A549 (cell line): Measurements from ENCODE around the gene ENAH. TPM values are rescaled to one million over a fixed set of nuclear protein-coding genes. Genes with fewer than 3 reads are reported as not detected.

ENCODE experiments used
- ATAC-seq, 2 experiments: fragments of 200-7000 bp in 1 of 2; fragments of >200 bp in 1 of 2; cut with Nextera tagmentation in 1 of 2; cut with Tn5 transposase in 1 of 2; 3 replicates each; pipeline versions ENCODE4 v1.8.0 to v1.9.1; 2018 to 2020; ENCODE audit warnings: mild to moderate bottlenecking in 1 of 2, moderate library complexity in 1 of 2
- CTCF ChIA-PET: fragments of 300-600 bp; sonication (Branson Sonifier 250); formaldehyde crosslinking; extraction: SDS; loops from one replicate; lab custom pipeline; 2021; ENCODE audit warnings: antibody characterized with exemption, inconsistent platforms; lab: Yijun Ruan, JAX
- POLR2A ChIA-PET: fragments of 350-600 bp; formaldehyde crosslinking; extraction: SDS; loops from one replicate; lab custom pipeline; 2021; ENCODE audit warnings: antibody characterized with exemption, inconsistent platforms; lab: Yijun Ruan, JAX
- DNase-seq, 2 experiments: peaks; one replicate each; pipeline versions ENCODE4 v3.0.0 to v3.0.0-alpha.2; 2011 to 2016; ENCODE audit warnings: low read depth in 1 of 2, low spot score in 1 of 2
- FAIRE-seq: peaks from 2 replicates; lab custom pipeline; 2011; peaks lifted over from hg19 to GRCh38; lab: Jason Lieb, UNC
- H3K27ac ChIP-seq, 2 experiments: fragments of >200 bp; sonication (Bioruptor Twin); formaldehyde crosslinking; 3 replicates each; pipeline ENCODE4 v1.5.1; 2016 to 2017
- H3K4me1 ChIP-seq: fragments of >200 bp; sonication (Bioruptor Twin); formaldehyde crosslinking; 3 replicates; pipeline ENCODE4 v1.6.1; 2016
- H3K4me2 ChIP-seq: fragments of >200 bp; sonication (Bioruptor Twin); formaldehyde crosslinking; 3 replicates; pipeline ENCODE4 v1.6.1; 2016
- H3K4me3 ChIP-seq: fragments of >200 bp; sonication (Bioruptor Twin); formaldehyde crosslinking; 3 replicates; pipeline ENCODE4 v1.5.1; 2016
- H3K9me3 ChIP-seq: fragments of >200 bp; sonication (Bioruptor Twin); formaldehyde crosslinking; 3 replicates; pipeline ENCODE4 v1.6.1; 2016
- CHD2 ChIP-seq: fragments of 150-350 bp; IDR thresholded peaks from 2 replicates; pipeline ENCODE4 v1.6.1; 2014; ENCODE audit warnings: low read length; ENCODE audit not compliant: partially characterized antibody
- ELK1 ChIP-seq: fragments of 150-350 bp; IDR thresholded peaks from 2 replicates; pipeline ENCODE4 v1.6.1; 2014; ENCODE audit warnings: low read depth, mild to moderate bottlenecking, low read length
- EP300 ChIP-seq, 2 experiments: fragments of >200 bp; sonication (Bioruptor Twin); formaldehyde crosslinking; IDR thresholded peaks; 2 replicates in 1 of 2; 3 replicates in 1 of 2; pipeline ENCODE4 v1.6.1; 2016 to 2017
- ESRRA ChIP-seq: fragments of 150-350 bp; IDR thresholded peaks from 2 replicates; pipeline ENCODE4 v1.6.1; 2014; ENCODE audit warnings: mild to moderate bottlenecking, low read length, borderline replicate concordance
- FOSL2 ChIP-seq, 2 experiments: fragments of 450-650 bp in 1 of 2; fragments of >200 bp in 1 of 2; sonication (Bioruptor Twin) in 1 of 2; formaldehyde crosslinking; IDR thresholded peaks; 2 replicates each; pipeline versions ENCODE4 v1.5.0 to v1.6.1; 2016 to 2020; ENCODE audit warnings: mild to moderate bottlenecking in 1 of 2, moderate library complexity in 1 of 2
- HDAC2 ChIP-seq: fragments of 200-600 bp; sonication (generic); IDR thresholded peaks from 2 replicates; pipeline ENCODE4 v1.6.1; 2016
- HMGXB4 ChIP-seq: fragments of 250-450 bp; sonication (Bioruptor Pico); IDR thresholded peaks from 2 replicates; pipeline ENCODE4 v1.5.0; 2021; ENCODE audit warnings: mild to moderate bottlenecking, moderate library complexity, borderline replicate concordance
- HOXA7 ChIP-seq: fragments of 250-450 bp; sonication (Bioruptor Pico); IDR thresholded peaks from 2 replicates; pipeline ENCODE4 v1.5.0; 2020; ENCODE audit warnings: mild to moderate bottlenecking, moderate library complexity
- HOXB5 ChIP-seq: fragments of 250-450 bp; sonication (Bioruptor Pico); IDR thresholded peaks from 2 replicates; pipeline ENCODE4 v1.5.0; 2020; ENCODE audit warnings: mild to moderate bottlenecking, moderate library complexity
- KDM5A ChIP-seq: fragments of 200-600 bp; sonication (generic); IDR thresholded peaks from 2 replicates; pipeline ENCODE4 v1.6.1; 2016; ENCODE audit warnings: antibody characterized with exemption, mild to moderate bottlenecking
- MAX ChIP-seq: IDR thresholded peaks from 2 replicates; pipeline ENCODE4 v1.6.1; 2012
- MYC ChIP-seq: IDR thresholded peaks from 2 replicates; pipeline ENCODE4 v1.6.1; 2012; ENCODE audit warnings: mild to moderate bottlenecking, inconsistent platforms, low read length, improper control_type of control experiment, borderline replicate concordance
- NFE2L2 ChIP-seq: fragments of 150-350 bp; conservative IDR thresholded peaks from 2 replicates; pipeline ENCODE4 v1.6.1; 2014; ENCODE audit warnings: low read length
- PHF8 ChIP-seq: fragments of 200-600 bp; sonication (generic); IDR thresholded peaks from 2 replicates; pipeline ENCODE4 v1.6.1; 2016; ENCODE audit warnings: low read depth, mild to moderate bottlenecking, antibody characterized with exemption, moderate library complexity, borderline replicate concordance
- RARB ChIP-seq: fragments of 250-450 bp; sonication (Bioruptor Pico); IDR thresholded peaks from 2 replicates; pipeline ENCODE4 v1.8.0; 2021; ENCODE audit warnings: mild to moderate bottlenecking, moderate library complexity
- RCOR1 ChIP-seq: fragments of 150-350 bp; IDR thresholded peaks from 2 replicates; pipeline ENCODE4 v1.6.1; 2014; ENCODE audit warnings: antibody characterized with exemption, low read length, low read depth
- REST ChIP-seq: fragments of 200-600 bp; sonication (generic); IDR thresholded peaks from 2 replicates; pipeline ENCODE4 v1.6.1; 2016; ENCODE audit warnings: antibody characterized with exemption, mild to moderate bottlenecking, moderate library complexity
- RFX5 ChIP-seq: fragments of 450-650 bp; IDR thresholded peaks from 2 replicates; pipeline ENCODE4 v1.7.1; 2014; ENCODE audit warnings: antibody characterized with exemption, mild to moderate bottlenecking, moderate library complexity
- RNF2 ChIP-seq: fragments of 200-600 bp; sonication (generic); IDR thresholded peaks from 2 replicates; pipeline ENCODE4 v1.6.1; 2016; ENCODE audit warnings: low read depth, mild to moderate bottlenecking, antibody characterized with exemption, moderate library complexity, borderline replicate concordance
- SREBF2 ChIP-seq: fragments of 450-650 bp; IDR thresholded peaks from 2 replicates; pipeline ENCODE4 v1.6.1; 2014; ENCODE audit warnings: mild to moderate bottlenecking, moderate library complexity
- TFCP2L1 ChIP-seq: fragments of 250-450 bp; sonication (Bioruptor Pico); IDR thresholded peaks from 2 replicates; pipeline ENCODE4 v1.5.0; 2021; ENCODE audit warnings: mild to moderate bottlenecking
- TP53 ChIP-seq: fragments of 250-450 bp; sonication (Bioruptor Pico); IDR thresholded peaks from 2 replicates; pipeline ENCODE4 v1.5.0; 2021; ENCODE audit warnings: mild to moderate bottlenecking, moderate library complexity
- USF2 ChIP-seq: fragments of 450-650 bp; IDR thresholded peaks from 2 replicates; pipeline ENCODE4 v1.6.1; 2014; ENCODE audit warnings: antibody characterized with exemption
- ZFP36 ChIP-seq: fragments of 450-650 bp; IDR thresholded peaks from 2 replicates; pipeline ENCODE4 v1.6.1; 2014; ENCODE audit warnings: borderline replicate concordance; ENCODE audit not compliant: partially characterized antibody
- ZNF302 ChIP-seq: fragments of 250-450 bp; sonication (Bioruptor Pico); IDR thresholded peaks from 2 replicates; pipeline ENCODE4 v1.9.0; 2021; ENCODE audit warnings: inconsistent platforms, mild to moderate bottlenecking, moderate library complexity
- WGBS: methylation state at CpG from one replicate; pipeline ENCODE4 v1.1.6; 2017; ENCODE audit errors: missing lambda C conversion rate; 5-methylcytosine and 5-hydroxymethylcytosine counted together
- polyA plus RNA-seq, 4 experiments: library from polyadenylated mRNA; depleted of rRNA in 3 of 4; stranded (reverse); fragments of >200 nt; fragmentation: RNase III in 1 of 4; extraction: RNeasy Plus Mini Kit Qiagen cat#74134 plus additional on column Dnase treatment in 1 of 4; gene quantifications; 2 replicates in 3 of 4; 3 replicates in 1 of 4; pipeline ENCODE4 v1.2.3, GENCODE V29; 2011 to 2017

The ENAH gene
- polyA plus RNA-seq, 2 of the 4 experiments (the other 2 are of a cell fraction): 142 to 155 TPM

- no peak for ATAC-seq
- Histone ChIP-seq H3K4me1 (peaks cover 40% of the 10 kb centered on the region), H3K4me3 (no peak overlapping the region), H3K27ac (peak overlapping the region in 1 of 2 experiments; percentile 84; a peak in 2 of 6 replicates), H3K4me2 (no peak overlapping the region), H3K9me3 (no peaks in the 10 kb centered on the region)
- ChIA-PET CTCF (interaction anchor here (1.0 kb wide), 1 partner anchor 21 kb away, joined by 3 read pairs; no protein-coding TSS in a partner anchor), POLR2A (no interaction called here)
- no peak for FAIRE-seq
- 94% methylated on average over 24 of the region's 25 CpGs for WGBS
- DNase-seq: no peak
- TF ChIP-seq ZNF302 (no peak), SREBF2 (no peak), RCOR1 (no peak), REST (no peak), CHD2 (no peak), RFX5 (no peak), HOXB5 (no peak), MAX (no peak), TFCP2L1 (CRISPR knock-in tag) (no peak), FOSL2 (IDR thresholded peaks at IDR 0.05) (no peak), FOSL2 (CRISPR knock-in tag; IDR thresholded peaks at IDR 0.05) (no peak), HOXA7 (CRISPR knock-in tag) (no peak), RARB (CRISPR knock-in tag) (no peak)
Observed at GRCh38 chr1:225451840-225452515, 200.9 kb downstream of the ENAH start.

- Histone ChIP-seq H3K4me2 (no peak overlapping the region), H3K4me3 (no peak overlapping the region), H3K4me1 (peaks cover 40% of the 10 kb centered on the region), H3K27ac (peak overlapping the region; percentile 1 to 84; a peak in 4 of 6 replicates), H3K9me3 (no peaks in the 10 kb centered on the region)
- FAIRE-seq (no peak), DNase-seq (no peak), ATAC-seq (no peak)
- CTCF ChIA-PET: interaction anchor here (1.0 to 2.8 kb wide), 2 partner anchors 22 to 132 kb away, joined by 3 to 6 read pairs; no protein-coding TSS in a partner anchor
- POLR2A ChIA-PET: no interaction called here
- WGBS: 79% methylated on average over 6 of the region's 6 CpGs
- no peak for TF ChIP-seq TP53 (CRISPR knock-in tag)
- no peak for TF ChIP-seq USF2
- no peak for TF ChIP-seq ESRRA
- no peak for TF ChIP-seq KDM5A
- TF ChIP-seq MYC: no peak
- TF ChIP-seq ELK1: no peak
- TF ChIP-seq EP300 (IDR thresholded peaks at IDR 0.05): no peak
- TF ChIP-seq RNF2: no peak
- no peak for TF ChIP-seq MAX
- no peak for TF ChIP-seq PHF8
- no peak for TF ChIP-seq ZFP36
- no peak for TF ChIP-seq NFE2L2
- no peak for TF ChIP-seq RFX5
- no peak for TF ChIP-seq HMGXB4 (CRISPR knock-in tag)
- no peak for TF ChIP-seq HDAC2
Observed at GRCh38 chr1:225451340-225451739, 201.6 kb downstream of the ENAH start.
